NCI-H748 treated with DMSO at 0.1 percent for 48 hours (cell line): ENCODE data around the gene PPP1R12C.
"Not testable (repeated sequence)": the region's sequence is repeated elsewhere in the genome, so short reads cannot be mapped to it uniquely, and the experiment has no call there.

Experiments used
- DNase-seq: peaks from one replicate; lab custom pipeline; 2025; lab: John Stamatoyannopoulos, UW

Gene PPP1R12C

DNA sequence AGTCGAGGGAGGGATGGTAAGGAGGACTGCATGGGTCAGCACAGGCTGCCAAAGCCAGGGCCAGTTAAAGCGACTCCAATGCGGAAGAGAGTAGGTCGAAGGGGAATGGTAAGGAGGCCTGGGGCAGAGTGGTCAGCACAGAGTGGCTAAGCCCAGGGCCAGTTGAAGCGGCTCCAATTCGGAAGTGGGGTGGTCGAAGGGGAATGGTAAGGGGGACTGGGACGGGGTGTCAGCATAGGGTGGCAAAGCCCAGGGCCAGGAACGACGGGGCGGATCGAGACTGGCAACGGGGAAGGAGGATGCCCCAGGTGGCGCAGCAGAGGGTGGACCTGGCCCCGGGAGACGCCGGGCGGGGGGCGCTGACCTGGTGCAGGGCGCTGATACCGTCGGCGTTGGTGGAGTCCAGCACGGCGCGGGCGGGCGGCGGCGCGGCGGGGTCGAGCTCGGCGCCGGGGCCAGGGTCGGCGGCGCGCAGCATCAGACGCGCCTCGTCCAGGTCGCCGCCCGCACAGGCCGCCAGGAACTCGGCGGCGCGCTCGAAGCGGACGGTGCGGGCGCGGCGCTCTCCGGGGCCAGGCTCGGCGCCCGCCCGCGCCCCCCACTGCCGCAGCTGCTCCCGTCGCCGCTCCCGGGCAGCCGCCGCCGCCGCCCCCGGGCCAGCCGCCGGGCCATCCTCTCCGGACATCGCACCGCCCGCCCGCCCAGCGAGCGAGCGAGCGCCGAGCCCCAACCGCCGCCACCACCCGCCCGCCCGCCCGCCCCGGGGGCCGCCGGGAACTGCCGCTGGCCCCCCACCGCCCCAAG is at the start of gene PPP1R12C:
Gene PPP1R12C (minus strand): TSS at position 779 of the 804 bp plus-strand sequence. CDS start 94 bp downstream, at position 685.
- no peak for DNase-seq

DNA sequence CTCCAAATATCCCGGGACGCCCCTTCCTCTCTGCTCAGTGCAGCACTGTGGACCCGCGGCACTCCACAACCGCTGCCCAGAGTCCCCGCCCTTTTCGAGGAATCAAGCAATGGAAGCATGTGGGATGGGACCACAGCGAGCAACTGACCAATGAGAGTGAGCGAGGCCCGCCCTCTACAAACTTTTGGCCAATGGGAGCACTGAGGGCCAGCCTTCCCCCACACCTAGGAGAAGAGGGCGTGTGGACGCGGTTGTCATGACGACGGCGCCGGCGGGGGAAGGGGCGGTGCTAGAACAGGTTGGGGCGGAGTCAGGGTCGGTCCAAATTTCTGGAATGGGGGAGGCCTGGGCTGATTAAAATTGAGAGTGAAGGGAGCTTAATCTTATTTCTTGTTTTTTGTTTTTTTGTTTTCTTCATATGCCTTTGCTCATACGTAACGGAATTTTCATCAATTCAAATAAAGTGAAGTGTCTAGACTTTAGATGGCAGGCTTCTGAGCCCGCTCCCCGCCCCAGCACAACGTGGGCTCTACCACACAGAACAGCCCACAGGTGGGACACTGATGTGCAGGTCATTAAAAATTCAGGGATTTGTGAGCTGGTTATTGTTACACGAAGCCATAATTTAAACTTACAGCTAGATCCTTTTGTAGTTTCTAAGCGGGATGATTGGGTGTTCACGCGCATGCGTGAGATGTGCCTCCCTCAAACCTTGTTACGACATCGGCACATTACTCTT is 49.3 kb upstream of the PPP1R12C start, which contains the start of gene DNAAF3:
Gene DNAAF3 (minus strand): TSS at position 84 of the 739 bp plus-strand sequence. CDS start 200 bp downstream, outside the sequence.
- peak; percentile 99 for DNase-seq

DNA sequence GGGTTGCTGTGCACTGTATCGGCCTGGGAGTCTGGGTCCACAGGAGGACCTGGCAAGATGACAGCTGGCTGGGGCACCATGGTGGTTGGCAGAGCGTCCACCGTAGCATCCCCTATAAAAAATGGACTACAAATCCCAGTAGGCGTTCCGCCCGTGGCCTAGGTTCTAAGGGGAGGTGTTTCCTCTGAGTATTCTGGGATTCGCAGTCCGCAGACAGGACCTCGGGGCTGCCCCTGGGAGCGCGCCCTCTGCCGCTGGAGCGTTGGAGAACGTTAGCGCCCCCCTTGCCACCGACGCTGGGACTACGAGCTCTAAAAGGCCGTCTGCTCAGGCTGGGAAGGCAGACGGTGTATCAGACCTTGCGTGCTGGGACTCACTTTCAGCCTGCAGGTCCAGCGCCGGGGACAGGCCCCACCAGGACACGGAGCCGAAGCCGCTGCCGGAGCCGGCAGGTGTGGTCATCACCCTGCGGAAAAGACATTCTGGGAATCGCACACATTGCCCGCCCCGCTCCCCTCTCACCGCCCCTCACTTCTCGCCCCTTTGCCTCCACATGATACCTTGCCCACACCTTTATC is 48.6 kb upstream of the PPP1R12C start:
- peak; percentile 83 for DNase-seq

GRCh38 chr19:55161571-55162322 is 44.3 kb upstream of the PPP1R12C start:
- no peak for DNase-seq

GRCh38 chr19:55160986-55161365 is 43.5 kb upstream of the PPP1R12C start:
- DNase-seq = no peak

DNA sequence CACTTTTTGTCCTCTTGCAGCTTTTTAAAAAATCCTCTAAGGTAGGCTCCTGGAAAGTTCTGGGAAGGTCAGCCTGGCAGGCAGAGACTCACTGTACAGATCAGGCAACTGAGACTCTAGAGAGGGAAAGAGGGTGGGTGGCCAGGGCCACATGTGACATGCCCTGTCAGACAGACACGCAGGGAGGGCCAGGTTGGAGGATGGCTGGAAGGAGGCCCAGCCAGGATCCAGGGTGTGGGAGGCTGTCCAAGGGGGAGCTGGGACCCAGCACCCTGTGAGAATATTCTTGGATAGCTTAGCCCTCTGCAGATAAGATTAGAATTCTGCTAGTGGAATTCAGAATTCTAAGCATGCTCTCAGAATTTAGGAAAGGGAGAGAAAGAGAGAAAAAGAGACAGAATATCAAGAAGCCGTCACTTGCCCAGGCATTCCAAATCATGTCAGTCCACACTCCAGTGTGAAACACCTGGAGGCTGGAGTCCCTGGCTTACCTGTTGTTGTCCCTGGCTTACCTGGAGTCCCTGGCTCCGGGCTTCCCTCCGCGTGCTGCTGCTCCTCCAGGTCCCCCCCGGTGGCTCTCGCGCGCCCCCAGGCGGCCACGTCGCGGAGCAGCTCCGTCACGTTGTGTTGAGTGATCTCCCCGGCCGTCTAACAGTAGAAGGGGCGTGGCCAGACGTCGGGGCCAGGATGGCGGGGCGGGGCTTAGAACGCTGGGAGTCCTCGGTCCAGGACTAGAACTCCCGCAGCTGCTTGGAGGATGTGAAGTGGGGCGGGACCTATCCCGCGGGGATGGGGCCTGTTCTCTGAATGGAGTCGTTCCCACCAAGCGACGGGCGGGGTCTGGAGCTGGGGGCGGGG is 42.9 kb upstream of the PPP1R12C start:
- DNase-seq = peak; percentile 96

DNA sequence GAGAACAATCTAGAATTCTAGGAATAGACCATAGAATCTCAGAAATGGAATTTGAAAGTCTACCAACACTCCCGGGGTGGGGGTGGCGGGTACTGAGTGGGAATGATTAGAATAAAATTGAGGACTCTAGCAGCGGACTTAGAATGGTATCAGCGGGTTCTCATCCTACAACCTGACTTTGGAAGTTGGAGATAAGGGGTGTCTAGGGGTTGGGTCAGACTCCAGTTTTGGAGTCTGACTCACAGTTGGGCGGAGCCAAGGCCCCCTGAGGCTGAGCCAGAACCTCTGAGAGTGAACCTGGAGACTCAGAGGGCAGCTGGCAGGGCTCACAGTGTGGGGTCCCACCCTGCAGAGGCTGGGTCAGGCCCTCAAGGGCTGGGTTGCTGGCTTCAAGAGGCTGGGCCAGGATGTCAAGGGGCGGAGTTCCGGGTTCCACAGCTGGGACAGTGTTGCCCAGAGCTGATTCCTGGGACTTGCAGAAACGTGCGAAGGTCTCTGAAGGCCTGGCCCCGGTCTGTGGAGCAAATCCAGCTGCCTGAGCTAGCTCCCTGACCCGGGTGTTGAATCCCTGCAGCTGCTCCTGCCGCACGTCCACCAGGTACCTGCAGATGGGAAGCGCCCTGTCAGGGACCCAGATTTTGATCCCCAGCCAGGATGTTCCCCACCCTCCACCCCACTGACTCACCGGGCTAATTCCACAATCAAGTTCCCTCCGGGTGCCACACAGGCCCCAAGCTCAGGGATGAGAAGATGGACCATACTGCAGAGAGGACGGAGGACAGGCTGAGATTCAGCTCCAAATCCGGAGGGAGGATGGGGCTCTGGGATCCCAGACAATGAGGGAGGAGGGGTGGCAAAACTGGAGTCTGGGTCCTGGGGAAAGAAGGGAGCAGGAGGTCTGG is 41.7 kb upstream of the PPP1R12C start:
- no peak for DNase-seq

- no peak for DNase-seq
These were observed 41.0 kb upstream of the PPP1R12C start for GRCh38 chr19:55158423-55158822.

DNA sequence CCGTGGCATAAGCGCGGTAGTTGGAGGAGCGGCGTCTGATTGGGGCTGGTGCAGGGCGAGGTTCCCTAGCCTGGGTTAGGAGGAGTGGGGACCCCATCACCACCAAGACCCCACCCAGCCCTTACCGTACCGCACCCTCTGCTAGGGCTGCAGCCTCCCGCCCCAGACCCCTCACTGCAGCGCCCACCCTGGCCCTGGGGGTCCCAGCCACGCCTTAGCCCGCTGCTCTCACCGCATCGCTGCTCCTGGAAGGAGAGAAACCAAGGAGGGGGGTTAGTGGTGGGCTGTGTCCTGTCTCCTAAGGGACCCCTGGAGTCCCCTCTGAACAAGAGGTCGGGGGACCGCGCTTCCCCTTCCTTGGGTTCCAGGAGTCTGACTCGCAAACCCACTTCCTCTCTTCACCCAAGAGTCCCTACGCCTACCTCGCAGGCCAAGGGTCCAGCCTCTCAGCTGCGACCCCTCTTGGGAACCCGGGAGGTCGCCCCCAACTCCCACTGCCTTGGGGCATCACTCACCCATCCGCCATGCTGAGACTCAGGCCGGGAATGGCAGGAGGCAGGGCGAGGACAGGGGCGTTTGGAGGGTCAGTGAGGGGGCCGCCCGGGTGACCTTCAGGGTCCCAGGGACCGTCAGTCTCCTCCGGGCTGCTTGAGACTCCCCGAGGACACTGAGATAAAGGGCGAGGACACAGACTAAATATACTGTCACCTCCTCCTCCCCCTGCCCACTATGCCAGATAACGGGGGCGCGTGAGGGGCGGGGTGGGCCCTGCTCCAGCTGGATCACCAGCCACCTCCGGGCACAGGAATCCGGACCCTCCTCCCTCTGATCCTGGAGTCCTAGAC is 39.8 kb upstream of the PPP1R12C start, which contains the start of gene TNNI3:
Gene TNNI3 (minus strand): TSS at position 669 of the 845 bp plus-strand sequence. CDS start 143 bp downstream, at position 526.
- no peak for DNase-seq

GRCh38 chr19:55156202-55157063 is 39.0 kb upstream of the PPP1R12C start:
- DNase-seq = peak; percentile 96

GRCh38 chr19:55155784-55156183 is 38.3 kb upstream of the PPP1R12C start:
- DNase-seq = not testable (repeated sequence)

DNA sequence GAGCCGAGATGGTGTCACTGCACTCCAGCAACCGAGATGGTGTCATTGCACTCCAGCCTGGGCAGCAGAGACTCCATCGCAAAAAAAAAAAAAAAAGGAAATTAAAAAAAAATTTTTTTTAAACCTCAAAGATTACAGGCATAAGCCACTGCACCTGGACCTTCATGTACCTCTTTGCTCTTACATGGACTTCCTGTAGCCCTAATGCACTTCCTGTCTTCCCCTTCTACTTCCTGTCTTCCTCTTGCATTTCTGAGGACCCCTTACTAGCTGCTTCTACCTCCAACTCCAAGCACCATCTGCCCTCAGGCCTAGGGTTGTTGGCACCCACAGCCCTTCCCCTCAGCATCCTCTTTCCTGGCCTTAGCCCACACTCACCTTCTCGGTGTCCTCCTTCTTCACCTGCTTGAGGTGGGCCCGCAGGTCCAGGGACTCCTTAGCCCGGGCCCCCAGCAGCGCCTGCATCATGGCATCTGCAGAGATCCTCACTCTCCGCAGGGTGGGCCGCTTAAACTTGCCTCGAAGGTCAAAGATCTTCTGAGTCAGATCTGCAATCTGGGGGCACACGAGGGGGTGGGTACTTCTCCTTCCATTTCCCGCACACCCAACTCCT is 36.3 kb upstream of the PPP1R12C start:
- no peak for DNase-seq

GRCh38 chr19:55152017-55152416 is 34.6 kb upstream of the PPP1R12C start:
- DNase-seq = no peak

GRCh38 chr19:55149078-55150003 is 31.9 kb upstream of the PPP1R12C start, which contains the start of gene TNNT1:
TNNT1 (minus strand) TSS chr19:55149206; CDS start chr19:55147157, 2,049 bp downstream.
- no peak for DNase-seq

DNA sequence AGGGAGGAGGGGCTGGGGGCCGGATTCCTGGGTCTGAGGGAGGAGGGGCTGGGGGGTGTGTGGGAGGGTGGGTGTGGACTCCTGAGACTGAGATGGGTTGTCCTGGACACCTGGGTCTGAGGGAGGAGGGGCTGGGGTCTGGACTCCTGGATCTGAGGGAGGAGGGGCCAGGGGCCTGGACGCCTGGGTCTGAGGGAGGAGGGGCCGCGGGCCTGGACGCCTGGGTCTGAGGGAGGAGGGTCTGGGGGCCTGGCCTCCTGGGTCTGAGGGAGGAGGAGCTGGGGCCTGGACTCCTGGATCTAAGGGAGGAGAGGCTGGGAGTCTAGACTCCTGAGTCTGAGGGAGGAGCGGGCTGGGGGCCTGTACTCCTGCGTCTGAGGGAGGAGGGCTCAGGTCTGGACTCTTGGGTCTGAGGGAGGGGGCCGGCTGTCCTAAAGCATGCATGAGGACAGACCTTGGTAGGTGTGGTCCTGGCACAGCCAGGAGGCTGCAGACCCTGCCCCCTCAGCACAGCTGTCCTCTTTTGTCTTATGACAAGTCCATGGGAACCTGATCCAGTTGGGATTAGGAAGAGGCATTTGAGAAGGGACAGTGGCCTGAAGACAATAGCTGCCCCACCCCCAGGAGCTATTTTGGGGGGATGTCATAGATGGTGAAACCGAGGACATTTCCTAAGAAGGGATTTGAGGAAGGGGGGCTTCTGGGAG is 30.3 kb upstream of the PPP1R12C start:
- DNase-seq = no peak
